Gastroesophageal sphincter (tissue), 3 donors: ENCODE data around the gene DMTF1.

ENCODE experiments used
- CTCF ChIP-seq, 4 experiments: fragments of 200-600 bp in 2 of 4; fragments of 450-650 bp in 2 of 4; sonication (generic) in 1 of 4; IDR thresholded peaks; one replicate each; pipeline ENCODE4 v1.5.1; 2017 to 2019; ENCODE audit warnings: antibody characterized with exemption in 4 of 4, mild to moderate bottlenecking in 2 of 4, moderate library complexity in 2 of 4
- POLR2A ChIP-seq, 2 donors: fragments of 450-650 bp; IDR thresholded peaks; one replicate each; pipeline ENCODE4 v1.6.1; 2017; ENCODE audit warnings: antibody characterized with exemption in 2 of 2, mild to moderate bottlenecking in 2 of 2, moderate library complexity in 1 of 2
- POLR2AphosphoS5 ChIP-seq: sonication (generic); formaldehyde crosslinking; IDR thresholded peaks from one replicate; pipeline ENCODE4 v1.6.1; 2017; ENCODE audit warnings: antibody characterized with exemption

- TF ChIP-seq POLR2A (IDR thresholded peaks at IDR 0.05) (no peak), CTCF (IDR thresholded peaks at IDR 0.05) (no peak), POLR2AphosphoS5 (no peak)
Measured at GRCh38 chr7:87151002-87151728, 1.1 kb upstream of the DMTF1 start.
